ENCODE data around the gene ACSL1.

DNA sequence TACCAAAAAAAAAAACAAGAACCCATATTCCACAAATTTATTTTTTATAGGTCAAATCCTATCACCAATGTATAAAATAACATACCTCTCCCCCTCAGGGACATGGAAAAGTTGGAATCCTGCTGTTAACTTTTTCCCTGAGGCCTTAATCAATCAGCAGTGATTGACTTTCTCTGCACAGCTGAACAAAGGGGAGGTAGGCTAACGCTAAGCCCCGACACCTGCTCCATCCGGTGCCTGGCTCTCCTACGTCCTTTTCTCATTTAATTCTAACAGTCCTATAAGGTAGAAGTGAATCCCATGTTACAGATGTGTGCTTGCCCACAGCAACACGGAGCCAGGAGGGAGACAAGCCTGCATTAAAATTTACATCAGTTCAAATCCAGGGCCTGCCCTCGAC is 94.7 kb downstream of the ACSL1 start:
- TF ChIP-seq EZH2phosphoT487 (IDR thresholded peaks at IDR 0.05; ENCODE audit: insufficient read depth, low read depth) (no peak), EZH2 (IDR thresholded peaks at IDR 0.05; ENCODE audit: insufficient read depth, poor library complexity, severe bottlenecking) (no peak)
